Stomach (tissue), 9 donors: ENCODE results near the gene SAPCD2. TPM values are rescaled to one million over a fixed set of nuclear protein-coding genes. Genes with fewer than 3 reads are reported as not detected.

Experiments
- DNase-seq, 2 donors: peaks; one replicate each; pipeline versions ENCODE4 v3.0.0 to v3.0.0-alpha.2; 2013 to 2019
- H3K27ac ChIP-seq, 5 donors: fragments of 200-600 bp in 4 of 5; sonication (generic) in 4 of 5; one replicate each; pipeline ENCODE4 v1.5.1; 2013 to 2019; ENCODE audit warnings: mild to moderate bottlenecking in 1 of 5, moderate library complexity in 1 of 5
- H3K27me3 ChIP-seq, 3 donors: fragments of 200-600 bp; sonication (generic); one replicate each; pipeline ENCODE4 v1.5.1; 2017 to 2019; ENCODE audit warnings: mixed run types in 1 of 3
- H3K36me3 ChIP-seq, 4 donors: fragments of 200-600 bp; sonication (generic); 1 replicate in 3 of 4; 2 replicates in 1 of 4; pipeline ENCODE4 v1.5.1; 2016 to 2019
- H3K4me1 ChIP-seq, 4 donors: fragments of 200-600 bp; sonication (generic); one replicate each; pipeline ENCODE4 v1.5.1; 2016 to 2019
- H3K4me3 ChIP-seq, 4 donors: fragments of 200-600 bp; sonication (generic) in 3 of 4; one replicate each; pipeline ENCODE4 v1.5.1; 2016 to 2019; ENCODE audit warnings: mild to moderate bottlenecking in 1 of 4
- H3K9me3 ChIP-seq, 4 donors: fragments of 200-600 bp; sonication (generic); one replicate each; pipeline ENCODE4 v1.5.1; 2016 to 2019
- CTCF ChIP-seq, 7 experiments: fragments of 450-650 bp in 4 of 7; fragments of 200-600 bp in 3 of 7; sonication (generic) in 3 of 7; IDR thresholded peaks; one replicate each; pipeline ENCODE4 v1.5.1; 2016 to 2019; ENCODE audit warnings: antibody characterized with exemption in 7 of 7, control low read depth in 2 of 7, mild to moderate bottlenecking in 1 of 7
- EP300 ChIP-seq: sonication (generic); formaldehyde crosslinking; IDR thresholded peaks from one replicate; pipeline ENCODE4 v1.6.1; 2017; ENCODE audit warnings: antibody characterized with exemption
- POLR2A ChIP-seq, 4 donors: fragments of 450-650 bp; IDR thresholded peaks; one replicate each; pipeline ENCODE4 v1.6.1; 2016; ENCODE audit warnings: antibody characterized with exemption in 4 of 4, control low read depth in 2 of 4, mild to moderate bottlenecking in 1 of 4, moderate library complexity in 1 of 4
- POLR2AphosphoS5 ChIP-seq, 3 donors: sonication (generic); formaldehyde crosslinking; IDR thresholded peaks; one replicate each; pipeline ENCODE4 v1.6.1; 2016; ENCODE audit warnings: antibody characterized with exemption in 3 of 3
- WGBS, 5 donors: extraction: QIAGEN DNeasy Blood & Tissue Kit in 3 of 5; methylation state at CpG; one replicate each; pipeline versions ENCODE4 v1.1.5 to v1.1.7; 2013 to 2018; 5-methylcytosine and 5-hydroxymethylcytosine counted together
- intact Hi-C: fragments of 100-400 bp; cut with DNase I; formaldehyde crosslinking; loops from one replicate; pipeline ENCODE4 v1.15.1; 2023; ENCODE audit warnings: low total_unique reads
- polyA plus RNA-seq, 3 donors: library from polyadenylated mRNA; stranded (reverse); fragments of 200-250 nt; gene quantifications; one replicate each; pipeline ENCODE4 v1.2.3, GENCODE V29; 2013
- total RNA-seq, 5 donors: library from RNA; depleted of rRNA; stranded (reverse); fragments of >200 nt; gene quantifications; one replicate each; pipeline versions ENCODE4 v1.1.0 to v1.2.3, GENCODE V29; 2014 to 2016
- donor health status: healthy with polysubstance abuse.
- donor health status: Bipolar disorder and iron deficiency.
- donor health status: healthy.

Gene SAPCD2
- total and polyA plus RNA-seq, 8 donors, result 1.7 to 84.9 (median 3.8) TPM; not detected in 1

GRCh38 chr9:137023157-137023556 is 47.2 kb downstream of the SAPCD2 start:
- no peak for DNase-seq
- H3K4me1 ChIP-seq, result peaks cover 24 to 55% (median 40%) of the 10 kb centered on the region in 4 donors
- H3K27me3 ChIP-seq, result no peaks in the 10 kb centered on the region
- intact Hi-C loops, result loop anchor here (10.0 kb wide), 1 partner anchor 68 kb away; the partner anchor contains the start of gene LCN12
- no peaks in the 10 kb centered on the region for H3K9me3 ChIP-seq
- peak overlapping the region in 1 of 5 donors; percentile 42 for H3K27ac ChIP-seq
- 53 to 65% (median 60%) methylated on average over 7 of the region's 7 CpGs for WGBS, 5 donors
- H3K36me3 ChIP-seq, result peaks cover 10 to 31% (median 21%) of the 10 kb centered on the region in 4 donors
- H3K4me3 ChIP-seq, result no peak overlapping the region
- no peak for TF ChIP-seq POLR2A (IDR thresholded peaks at IDR 0.05)
- no peak for TF ChIP-seq CTCF (IDR thresholded peaks at IDR 0.05)
- no peak for TF ChIP-seq EP300
- TF ChIP-seq POLR2AphosphoS5 (IDR thresholded peaks at IDR 0.05), result no peak

GRCh38 chr9:137022662-137023008 is 47.7 kb downstream of the SAPCD2 start:
- Histone ChIP-seq H3K27me3 (no peaks in the 10 kb centered on the region), H3K27ac (peak overlapping the region in 3 of 5 donors; percentile 24 to 54 (median 37)), H3K4me3 (no peak overlapping the region), H3K4me1 (peaks cover 24 to 55% (median 39%) of the 10 kb centered on the region in 4 donors), H3K36me3 (peaks cover 14 to 37% (median 26%) of the 10 kb centered on the region in 4 donors), H3K9me3 (no peaks in the 10 kb centered on the region)
- DNase-seq, result no peak
- intact Hi-C loops, result loop anchor here (10.0 kb wide), 1 partner anchor 68 kb away; the partner anchor contains the start of gene LCN12
- TF ChIP-seq POLR2A (IDR thresholded peaks at IDR 0.05) (no peak), POLR2AphosphoS5 (IDR thresholded peaks at IDR 0.05) (no peak), CTCF (IDR thresholded peaks at IDR 0.05) (no peak), EP300 (no peak)
- WGBS, 5 donors, result 89 to 95% (median 91%) methylated on average over 8 to 23 of the region's 23 CpGs

- WGBS, 5 donors, result 44 to 62% (median 52%) methylated on average over 20 to 30 of the region's 30 CpGs
- Histone ChIP-seq H3K27ac (peak overlapping the region in 3 of 5 donors; percentile 24 to 54 (median 37)), H3K9me3 (no peaks in the 10 kb centered on the region), H3K27me3 (no peaks in the 10 kb centered on the region), H3K4me3 (no peak overlapping the region), H3K4me1 (peaks cover 19 to 49% (median 34%) of the 10 kb centered on the region in 4 donors), H3K36me3 (peaks cover 19 to 42% (median 31%) of the 10 kb centered on the region in 4 donors)
- intact Hi-C loops, result loop anchor here (10.0 kb wide), 1 partner anchor 67 kb away; the partner anchor contains the start of gene LCN12
- TF ChIP-seq EP300, result no peak
- no peak for TF ChIP-seq CTCF (IDR thresholded peaks at IDR 0.05)
- no peak for TF ChIP-seq POLR2A (IDR thresholded peaks at IDR 0.05)
- no peak for TF ChIP-seq POLR2AphosphoS5 (IDR thresholded peaks at IDR 0.05)
- DNase-seq, result peak; percentile 82 to 84
Observed at GRCh38 chr9:137021979-137022661, 48.2 kb downstream of the SAPCD2 start.

GRCh38 chr9:137021568-137021978 is 48.8 kb downstream of the SAPCD2 start:
- H3K27me3 ChIP-seq, result no peaks in the 10 kb centered on the region
- 67 to 81% (median 78%) methylated on average over 5 to 6 of the region's 6 CpGs for WGBS, 5 donors
- peaks cover 19 to 47% (median 36%) of the 10 kb centered on the region in 4 donors for H3K36me3 ChIP-seq
- intact Hi-C loops, result loop anchor here (10.0 kb wide), 1 partner anchor 67 kb away; the partner anchor contains the start of gene LCN12
- H3K9me3 ChIP-seq, result no peaks in the 10 kb centered on the region
- TF ChIP-seq CTCF (IDR thresholded peaks at IDR 0.05) (no peak), POLR2AphosphoS5 (IDR thresholded peaks at IDR 0.05) (no peak), POLR2A (IDR thresholded peaks at IDR 0.05) (no peak), EP300 (no peak)
- no peak overlapping the region for H3K4me3 ChIP-seq
- peaks cover 13 to 44% (median 29%) of the 10 kb centered on the region in 4 donors for H3K4me1 ChIP-seq
- no peak overlapping the region for H3K27ac ChIP-seq
- no peak for DNase-seq
